ENCODE data around the gene LIM2. TPM values are rescaled to one million over a fixed set of nuclear protein-coding genes. Genes with fewer than 3 reads are reported as not detected.

The LIM2 gene
- total and polyA plus RNA-seq, 2 experiments from 2014 or later = not detected

DNA sequence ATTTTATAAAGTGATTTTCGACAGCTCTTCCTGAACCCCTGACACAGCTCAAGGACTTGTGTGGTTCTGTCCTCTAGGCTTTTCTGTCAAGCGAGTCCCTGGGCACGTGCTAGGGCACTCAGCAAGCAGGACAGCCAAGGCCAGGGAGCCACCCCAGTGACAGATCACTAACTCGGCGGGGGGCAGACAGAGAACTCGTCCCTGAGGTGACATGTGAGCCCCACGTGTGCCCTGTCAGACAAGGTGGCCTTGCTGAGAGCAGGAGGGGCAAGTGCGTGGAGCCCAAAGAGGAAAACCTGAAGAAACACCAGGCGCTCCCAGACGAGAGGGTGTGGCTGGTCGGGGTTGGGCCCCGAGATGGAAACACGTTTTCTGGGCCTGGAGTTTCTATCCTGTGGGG, 26.5 kb downstream of the LIM2 start:
- ATAC-seq (no peak), DNase-seq (ENCODE audit: low spot score) (no peak)
- Histone ChIP-seq H4K20me1 (replicated peaks; ENCODE audit: insufficient read depth) (no peaks in the 10 kb centered on the region), H3K27me3 (ENCODE audit: insufficient read depth) (no peaks in the 10 kb centered on the region), H3K4me2 (no peak overlapping the region), H3K36me3 (ENCODE audit: insufficient read depth) (no peaks in the 10 kb centered on the region), H3K9me2 (ENCODE audit: insufficient read depth) (no peaks in the 10 kb centered on the region), H3K4me3 (no peak overlapping the region), H3K27ac (ENCODE audit: low read depth) (no peak overlapping the region), H3F3A (replicated peaks; ENCODE audit: low read depth) (no peaks in the 10 kb centered on the region), H3K4me1 (ENCODE audit: insufficient read depth) (peaks cover 8% of the 10 kb centered on the region; the same call in 1 of the 2 replicates), H3K79me2 (replicated peaks; ENCODE audit: insufficient read depth) (0 out of 2 replicates have a peak, but pooled peaks cover 4% of the 10 kb centered on the region), H2AFZ (no peak overlapping the region)
- H3K27me3 Mint-ChIP-seq (ENCODE audit: insufficient read depth, low read depth, poor library complexity) = peaks cover 6% of the 10 kb centered on the region
- no peaks in the 10 kb centered on the region; the same call in 2 of the 3 replicates for H3K36me3 Mint-ChIP-seq (ENCODE audit: low read depth)
- TF ChIP-seq ZNF114 (CRISPR knock-in tag; IDR thresholded peaks at IDR 0.05) = no peak
- TF ChIP-seq POLR2AphosphoS5 (IDR thresholded peaks at IDR 0.05; ENCODE audit: low read depth) = no peak
- peaks cover 18% of the 10 kb centered on the region for H3K4me1 Mint-ChIP-seq
- H3K9me3 Mint-ChIP-seq = no peaks in the 10 kb centered on the region
- no peak overlapping the region for H3K4me3 Mint-ChIP-seq
- H3K27ac Mint-ChIP-seq = no peak overlapping the region

DNA sequence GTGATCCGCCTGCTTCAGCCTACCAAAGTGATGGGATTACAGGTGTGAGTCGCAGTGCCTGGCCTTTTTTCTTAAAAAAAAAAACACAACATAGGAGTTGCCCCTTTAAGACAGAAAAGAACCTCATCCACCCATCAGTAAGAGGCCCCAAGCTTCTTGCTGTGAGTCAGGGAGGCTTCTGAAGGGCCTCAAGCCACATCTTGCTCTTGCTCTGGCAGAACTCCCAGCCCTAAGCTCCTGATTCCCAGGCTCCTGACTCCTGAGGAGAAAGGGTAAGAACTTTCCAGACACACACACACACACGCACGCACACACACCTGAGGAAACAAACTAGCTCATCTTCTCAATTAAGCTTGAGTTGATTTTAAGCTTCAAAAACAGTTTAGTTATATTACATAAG, 28.5 kb downstream of the LIM2 start:
- DNase-seq (ENCODE audit: low spot score) (no peak), ATAC-seq (no peak)
- Histone ChIP-seq H3K27ac (ENCODE audit: low read depth) (no peak overlapping the region), H3K27me3 (ENCODE audit: insufficient read depth) (no peaks in the 10 kb centered on the region), H3K36me3 (ENCODE audit: insufficient read depth) (no peaks in the 10 kb centered on the region), H3K4me2 (no peak overlapping the region), H3K9me2 (ENCODE audit: insufficient read depth) (no peaks in the 10 kb centered on the region), H3K4me3 (no peak overlapping the region), H2AFZ (no peak overlapping the region), H3F3A (replicated peaks; ENCODE audit: low read depth) (no peaks in the 10 kb centered on the region), H4K20me1 (replicated peaks; ENCODE audit: insufficient read depth) (no peaks in the 10 kb centered on the region), H3K79me2 (replicated peaks; ENCODE audit: insufficient read depth) (no peaks in the 10 kb centered on the region), H3K4me1 (ENCODE audit: insufficient read depth) (peaks cover 7% of the 10 kb centered on the region; the same call in 1 of the 2 replicates)
- no peak overlapping the region for H3K4me3 Mint-ChIP-seq
- peaks cover 15% of the 10 kb centered on the region for H3K4me1 Mint-ChIP-seq
- H3K27ac Mint-ChIP-seq = no peak overlapping the region
- H3K27me3 Mint-ChIP-seq (ENCODE audit: insufficient read depth, low read depth, poor library complexity) = peaks cover 3% of the 10 kb centered on the region
- H3K9me3 Mint-ChIP-seq = no peaks in the 10 kb centered on the region
- H3K36me3 Mint-ChIP-seq (ENCODE audit: low read depth) = no peaks in the 10 kb centered on the region
- TF ChIP-seq EZH2 (IDR thresholded peaks at IDR 0.05; ENCODE audit: low read depth, unreplicated experiment) = no peak
- TF ChIP-seq, protein P1, sequence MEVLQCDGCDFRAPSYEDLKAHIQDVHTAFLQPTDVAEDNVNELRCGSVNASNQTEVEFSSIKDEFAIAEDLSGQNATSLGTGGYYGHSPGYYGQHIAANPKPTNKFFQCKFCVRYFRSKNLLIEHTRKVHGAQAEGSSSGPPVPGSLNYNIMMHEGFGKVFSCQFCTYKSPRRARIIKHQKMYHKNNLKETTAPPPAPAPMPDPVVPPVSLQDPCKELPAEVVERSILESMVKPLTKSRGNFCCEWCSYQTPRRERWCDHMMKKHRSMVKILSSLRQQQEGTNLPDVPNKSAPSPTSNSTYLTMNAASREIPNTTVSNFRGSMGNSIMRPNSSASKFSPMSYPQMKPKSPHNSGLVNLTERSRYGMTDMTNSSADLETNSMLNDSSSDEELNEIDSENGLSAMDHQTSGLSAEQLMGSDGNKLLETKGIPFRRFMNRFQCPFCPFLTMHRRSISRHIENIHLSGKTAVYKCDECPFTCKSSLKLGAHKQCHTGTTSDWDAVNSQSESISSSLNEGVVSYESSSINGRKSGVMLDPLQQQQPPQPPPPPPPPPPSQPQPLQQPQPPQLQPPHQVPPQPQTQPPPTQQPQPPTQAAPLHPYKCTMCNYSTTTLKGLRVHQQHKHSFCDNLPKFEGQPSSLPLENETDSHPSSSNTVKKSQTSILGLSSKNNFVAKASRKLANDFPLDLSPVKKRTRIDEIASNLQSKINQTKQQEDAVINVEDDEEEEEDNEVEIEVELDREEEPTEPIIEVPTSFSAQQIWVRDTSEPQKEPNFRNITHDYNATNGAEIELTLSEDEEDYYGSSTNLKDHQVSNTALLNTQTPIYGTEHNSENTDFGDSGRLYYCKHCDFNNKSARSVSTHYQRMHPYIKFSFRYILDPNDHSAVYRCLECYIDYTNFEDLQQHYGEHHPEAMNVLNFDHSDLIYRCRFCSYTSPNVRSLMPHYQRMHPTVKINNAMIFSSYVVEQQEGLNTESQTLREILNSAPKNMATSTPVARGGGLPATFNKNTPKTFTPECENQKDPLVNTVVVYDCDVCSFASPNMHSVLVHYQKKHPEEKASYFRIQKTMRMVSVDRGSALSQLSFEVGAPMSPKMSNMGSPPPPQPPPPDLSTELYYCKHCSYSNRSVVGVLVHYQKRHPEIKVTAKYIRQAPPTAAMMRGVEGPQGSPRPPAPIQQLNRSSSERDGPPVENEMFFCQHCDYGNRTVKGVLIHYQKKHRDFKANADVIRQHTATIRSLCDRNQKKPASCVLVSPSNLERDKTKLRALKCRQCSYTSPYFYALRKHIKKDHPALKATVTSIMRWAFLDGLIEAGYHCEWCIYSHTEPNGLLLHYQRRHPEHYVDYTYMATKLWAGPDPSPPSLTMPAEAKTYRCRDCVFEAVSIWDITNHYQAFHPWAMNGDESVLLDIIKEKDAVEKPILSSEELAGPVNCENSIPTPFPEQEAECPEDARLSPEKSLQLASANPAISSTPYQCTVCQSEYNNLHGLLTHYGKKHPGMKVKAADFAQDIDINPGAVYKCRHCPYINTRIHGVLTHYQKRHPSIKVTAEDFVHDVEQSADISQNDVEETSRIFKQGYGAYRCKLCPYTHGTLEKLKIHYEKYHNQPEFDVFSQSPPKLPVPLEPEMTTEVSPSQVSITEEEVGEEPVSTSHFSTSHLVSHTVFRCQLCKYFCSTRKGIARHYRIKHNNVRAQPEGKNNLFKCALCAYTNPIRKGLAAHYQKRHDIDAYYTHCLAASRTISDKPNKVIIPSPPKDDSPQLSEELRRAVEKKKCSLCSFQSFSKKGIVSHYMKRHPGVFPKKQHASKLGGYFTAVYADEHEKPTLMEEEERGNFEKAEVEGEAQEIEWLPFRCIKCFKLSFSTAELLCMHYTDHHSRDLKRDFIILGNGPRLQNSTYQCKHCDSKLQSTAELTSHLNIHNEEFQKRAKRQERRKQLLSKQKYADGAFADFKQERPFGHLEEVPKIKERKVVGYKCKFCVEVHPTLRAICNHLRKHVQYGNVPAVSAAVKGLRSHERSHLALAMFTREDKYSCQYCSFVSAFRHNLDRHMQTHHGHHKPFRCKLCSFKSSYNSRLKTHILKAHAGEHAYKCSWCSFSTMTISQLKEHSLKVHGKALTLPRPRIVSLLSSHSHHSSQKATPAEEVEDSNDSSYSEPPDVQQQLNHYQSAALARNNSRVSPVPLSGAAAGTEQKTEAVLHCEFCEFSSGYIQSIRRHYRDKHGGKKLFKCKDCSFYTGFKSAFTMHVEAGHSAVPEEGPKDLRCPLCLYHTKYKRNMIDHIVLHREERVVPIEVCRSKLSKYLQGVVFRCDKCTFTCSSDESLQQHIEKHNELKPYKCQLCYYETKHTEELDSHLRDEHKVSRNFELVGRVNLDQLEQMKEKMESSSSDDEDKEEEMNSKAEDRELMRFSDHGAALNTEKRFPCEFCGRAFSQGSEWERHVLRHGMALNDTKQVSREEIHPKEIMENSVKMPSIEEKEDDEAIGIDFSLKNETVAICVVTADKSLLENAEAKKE (CRISPR knock-in tag; IDR thresholded peaks at IDR 0.05) = no peak
- no peak for TF ChIP-seq ETS1 (IDR thresholded peaks at IDR 0.05)
- no peak for TF ChIP-seq POLR2AphosphoS5 (IDR thresholded peaks at IDR 0.05; ENCODE audit: low read depth)
- no peak for TF ChIP-seq STAT1 (IDR thresholded peaks at IDR 0.05; ENCODE audit: unreplicated experiment)
- no peak for TF ChIP-seq NANOG (IDR thresholded peaks at IDR 0.05; ENCODE audit: borderline replicate concordance)
- no peak for TF ChIP-seq EZH2phosphoT487 (IDR thresholded peaks at IDR 0.05; ENCODE audit: unreplicated experiment)
- TF ChIP-seq, protein P2, sequence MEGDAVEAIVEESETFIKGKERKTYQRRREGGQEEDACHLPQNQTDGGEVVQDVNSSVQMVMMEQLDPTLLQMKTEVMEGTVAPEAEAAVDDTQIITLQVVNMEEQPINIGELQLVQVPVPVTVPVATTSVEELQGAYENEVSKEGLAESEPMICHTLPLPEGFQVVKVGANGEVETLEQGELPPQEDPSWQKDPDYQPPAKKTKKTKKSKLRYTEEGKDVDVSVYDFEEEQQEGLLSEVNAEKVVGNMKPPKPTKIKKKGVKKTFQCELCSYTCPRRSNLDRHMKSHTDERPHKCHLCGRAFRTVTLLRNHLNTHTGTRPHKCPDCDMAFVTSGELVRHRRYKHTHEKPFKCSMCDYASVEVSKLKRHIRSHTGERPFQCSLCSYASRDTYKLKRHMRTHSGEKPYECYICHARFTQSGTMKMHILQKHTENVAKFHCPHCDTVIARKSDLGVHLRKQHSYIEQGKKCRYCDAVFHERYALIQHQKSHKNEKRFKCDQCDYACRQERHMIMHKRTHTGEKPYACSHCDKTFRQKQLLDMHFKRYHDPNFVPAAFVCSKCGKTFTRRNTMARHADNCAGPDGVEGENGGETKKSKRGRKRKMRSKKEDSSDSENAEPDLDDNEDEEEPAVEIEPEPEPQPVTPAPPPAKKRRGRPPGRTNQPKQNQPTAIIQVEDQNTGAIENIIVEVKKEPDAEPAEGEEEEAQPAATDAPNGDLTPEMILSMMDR (conservative IDR thresholded peaks at IDR 0.05; ENCODE audit: low read depth in 2 of 2) = no peak
- TF ChIP-seq ZNF331 (CRISPR knock-in tag; IDR thresholded peaks at IDR 0.05; ENCODE audit: low read depth) = no peak
- TF ChIP-seq CREB1 (CRISPR knock-in tag; IDR thresholded peaks at IDR 0.05; ENCODE audit: low read depth) = no peak
- TF ChIP-seq ZNF114 (CRISPR knock-in tag; IDR thresholded peaks at IDR 0.05) = no peak
- TF ChIP-seq JUNB (IDR thresholded peaks at IDR 0.05; ENCODE audit: unreplicated experiment) = no peak
